HG02970 (cell line): ENCODE measurements around the gene C5orf52.
"Not testable (repeated sequence)": the region's sequence is repeated elsewhere in the genome, so short reads cannot be mapped to it uniquely, and the experiment has no call there.

Experiments
- ATAC-seq: cut with Tn5 transposase; IDR thresholded peaks from one replicate; pipeline ENCODE4 v1.9.1; 2021; ENCODE audit warnings: mild to moderate bottlenecking, moderate library complexity, moderate number of reproducible peaks; ENCODE audit not compliant: unreplicated experiment, low FRiP score

The C5orf52 gene

GRCh38 chr5:157674351-157674750, 3.0 kb downstream of the C5orf52 start:
- ATAC-seq: not testable (repeated sequence)

- no peak for ATAC-seq
These were observed 6.6 kb downstream of the C5orf52 start for GRCh38 chr5:157677931-157678330.

GRCh38 chr5:157679801-157680200, 8.5 kb downstream of the C5orf52 start:
- no peak for ATAC-seq

GRCh38 chr5:157680239-157680638, 8.9 kb downstream of the C5orf52 start:
- no peak for ATAC-seq

GRCh38 chr5:157681048-157681447, 9.7 kb downstream of the C5orf52 start:
- no peak for ATAC-seq

GRCh38 chr5:157682257-157682656, 10.9 kb downstream of the C5orf52 start:
- ATAC-seq: no peak

GRCh38 chr5:157686276-157687197, 15.2 kb downstream of the C5orf52 start:
- ATAC-seq: not testable (repeated sequence)

GRCh38 chr5:157687198-157687554, 15.8 kb downstream of the C5orf52 start:
- no peak for ATAC-seq

- ATAC-seq: no peak
These were observed 18.8 kb downstream of the C5orf52 start for GRCh38 chr5:157689942-157690689.

GRCh38 chr5:157690690-157691433, 19.5 kb downstream of the C5orf52 start:
- ATAC-seq: no peak

- not testable (repeated sequence) for ATAC-seq
These were observed 22.5 kb downstream of the C5orf52 start for GRCh38 chr5:157693816-157694215.

GRCh38 chr5:157696154-157696553, 24.8 kb downstream of the C5orf52 start:
- not testable (repeated sequence) for ATAC-seq

GRCh38 chr5:157698674-157699073, 27.3 kb downstream of the C5orf52 start:
- not testable (repeated sequence) for ATAC-seq

GRCh38 chr5:157703736-157704135, 32.4 kb downstream of the C5orf52 start:
- ATAC-seq: no peak

GRCh38 chr5:157708866-157709265, 37.5 kb downstream of the C5orf52 start:
- no peak for ATAC-seq

GRCh38 chr5:157709346-157709745, 38.0 kb downstream of the C5orf52 start:
- no peak for ATAC-seq

- no peak for ATAC-seq
These were observed 39.1 kb downstream of the C5orf52 start for GRCh38 chr5:157710431-157710830.

GRCh38 chr5:157710882-157711281, 39.5 kb downstream of the C5orf52 start:
- ATAC-seq: no peak

GRCh38 chr5:157713830-157714595, 42.7 kb downstream of the C5orf52 start:
- ATAC-seq: no peak

GRCh38 chr5:157714596-157714864, 43.2 kb downstream of the C5orf52 start:
- ATAC-seq: no peak
